Measurements from ENCODE around the gene AGAP1.

The AGAP1 gene

GRCh38 chr2:235960011-235960715, 466.3 kb downstream of the AGAP1 start:
- DNase-seq = no peak

DNA sequence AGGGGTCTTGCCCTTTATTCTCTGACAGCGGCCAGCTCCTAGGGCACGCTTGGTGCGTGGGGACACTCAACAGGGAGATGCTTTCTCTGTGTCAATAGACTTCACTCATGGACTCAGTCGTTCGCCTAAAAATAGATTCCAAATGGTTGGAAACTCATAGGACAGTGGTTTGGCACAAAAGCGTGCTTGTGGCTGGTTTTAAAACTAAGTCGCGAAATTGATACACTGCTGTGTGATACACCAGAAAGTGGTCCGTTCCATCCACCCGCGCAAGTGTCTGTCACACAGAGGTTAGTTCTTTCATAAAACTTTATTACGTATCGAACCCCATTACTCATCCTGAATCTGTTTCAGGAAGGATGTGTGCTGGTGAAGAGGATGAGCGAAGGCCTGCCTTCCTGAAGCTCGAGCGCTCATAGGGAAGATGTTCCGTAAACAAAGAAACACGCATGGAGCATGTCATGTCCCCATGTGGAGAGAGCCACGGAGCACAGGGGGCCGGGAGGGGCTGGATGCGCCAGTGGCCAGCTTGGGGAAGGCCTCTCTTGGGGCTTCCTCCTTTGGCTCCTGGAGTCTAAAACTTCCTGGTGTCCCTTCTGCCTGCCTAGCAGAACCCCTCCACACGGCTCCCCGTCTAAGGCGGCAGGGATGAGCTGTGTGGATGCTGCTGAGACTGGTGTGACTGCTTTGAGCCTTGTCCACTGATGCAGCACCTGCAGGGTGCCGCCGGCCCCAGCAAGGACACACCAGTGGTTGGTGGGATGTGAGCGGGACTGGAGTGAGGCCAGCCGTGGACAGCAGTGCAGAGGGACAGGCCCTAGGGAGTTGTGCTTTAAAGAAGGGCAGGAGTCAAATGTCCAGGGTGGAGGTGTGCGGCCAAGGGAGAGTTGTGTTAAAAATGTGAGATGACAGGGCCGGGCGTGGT, 467.1 kb downstream of the AGAP1 start:
- DNase-seq = no peak

DNA sequence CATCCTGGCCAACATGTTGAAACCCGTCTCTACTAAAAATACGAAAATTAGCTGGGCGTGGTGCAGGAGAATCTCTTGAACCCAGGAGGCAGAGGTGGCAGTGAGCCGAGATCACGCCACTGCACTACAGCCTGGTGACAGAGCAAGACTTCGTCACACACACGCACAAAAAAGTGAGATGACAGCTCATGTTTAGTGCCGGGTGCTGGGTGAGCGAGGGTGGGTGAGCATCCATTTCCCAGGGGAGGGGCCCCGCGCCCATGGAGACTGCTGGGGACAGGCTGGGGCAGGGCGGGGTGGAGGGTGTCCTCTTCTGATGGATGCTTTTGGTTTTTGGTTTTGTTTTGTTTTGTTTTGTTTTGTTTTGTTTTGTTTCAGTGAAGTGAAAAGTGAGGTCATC, 467.9 kb downstream of the AGAP1 start:
- no peak for DNase-seq

DNA sequence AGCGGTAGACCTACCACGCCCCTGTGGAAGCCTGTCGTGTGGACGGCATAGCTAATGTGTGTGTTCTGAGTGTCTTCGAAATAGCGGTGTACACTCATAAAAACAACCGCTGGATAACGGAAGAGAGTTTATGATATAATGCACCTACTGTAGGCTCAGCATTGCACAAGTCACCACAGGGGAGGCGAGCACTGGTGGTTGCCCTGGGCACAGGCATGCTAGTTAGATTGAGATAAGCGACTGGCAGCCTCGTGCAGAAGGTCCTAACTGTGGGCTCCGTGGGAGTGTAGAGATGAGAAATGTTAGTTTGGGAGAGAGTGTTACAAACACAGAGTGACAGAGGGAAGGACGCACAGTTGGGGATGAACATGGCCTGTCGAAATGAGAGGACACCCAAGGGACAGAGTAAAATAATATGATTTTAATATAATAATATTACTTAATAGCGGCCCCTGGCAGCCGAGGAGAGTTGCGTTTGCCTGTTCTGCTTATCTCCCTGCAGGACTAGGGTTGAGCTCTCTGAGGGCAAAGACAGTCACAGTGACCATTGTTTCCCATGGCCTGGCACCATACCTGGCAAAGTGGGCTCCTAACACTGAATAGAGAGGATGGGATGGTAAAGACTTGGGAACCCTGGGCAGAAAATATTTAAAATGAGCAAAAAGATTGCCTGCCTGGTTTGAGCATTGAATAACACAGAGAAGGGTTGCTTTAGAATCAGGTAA, 470.2 kb downstream of the AGAP1 start:
- DNase-seq = no peak

GRCh38 chr2:235964787-235965390, 471.0 kb downstream of the AGAP1 start:
- DNase-seq = no peak

DNA sequence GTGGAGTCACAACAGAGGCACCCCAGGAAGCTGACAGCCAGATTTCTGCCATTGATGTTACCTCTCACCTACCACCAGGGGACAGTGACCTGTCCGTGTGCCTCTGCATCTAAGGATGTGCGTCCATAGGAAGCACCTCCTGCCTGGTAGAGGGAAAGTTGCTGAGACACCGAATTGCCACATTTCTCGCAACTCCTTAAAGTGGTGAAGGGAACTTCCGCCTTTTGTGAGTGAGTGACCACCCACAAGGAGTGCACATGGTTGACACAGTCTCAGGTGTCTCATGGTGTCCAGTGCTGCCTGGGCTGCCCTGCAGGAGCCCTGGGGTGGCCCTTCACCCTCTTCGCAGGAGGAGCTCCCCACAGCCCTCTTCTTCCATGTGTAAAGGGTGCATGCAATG, 472.6 kb downstream of the AGAP1 start:
- DNase-seq = no peak

DNA sequence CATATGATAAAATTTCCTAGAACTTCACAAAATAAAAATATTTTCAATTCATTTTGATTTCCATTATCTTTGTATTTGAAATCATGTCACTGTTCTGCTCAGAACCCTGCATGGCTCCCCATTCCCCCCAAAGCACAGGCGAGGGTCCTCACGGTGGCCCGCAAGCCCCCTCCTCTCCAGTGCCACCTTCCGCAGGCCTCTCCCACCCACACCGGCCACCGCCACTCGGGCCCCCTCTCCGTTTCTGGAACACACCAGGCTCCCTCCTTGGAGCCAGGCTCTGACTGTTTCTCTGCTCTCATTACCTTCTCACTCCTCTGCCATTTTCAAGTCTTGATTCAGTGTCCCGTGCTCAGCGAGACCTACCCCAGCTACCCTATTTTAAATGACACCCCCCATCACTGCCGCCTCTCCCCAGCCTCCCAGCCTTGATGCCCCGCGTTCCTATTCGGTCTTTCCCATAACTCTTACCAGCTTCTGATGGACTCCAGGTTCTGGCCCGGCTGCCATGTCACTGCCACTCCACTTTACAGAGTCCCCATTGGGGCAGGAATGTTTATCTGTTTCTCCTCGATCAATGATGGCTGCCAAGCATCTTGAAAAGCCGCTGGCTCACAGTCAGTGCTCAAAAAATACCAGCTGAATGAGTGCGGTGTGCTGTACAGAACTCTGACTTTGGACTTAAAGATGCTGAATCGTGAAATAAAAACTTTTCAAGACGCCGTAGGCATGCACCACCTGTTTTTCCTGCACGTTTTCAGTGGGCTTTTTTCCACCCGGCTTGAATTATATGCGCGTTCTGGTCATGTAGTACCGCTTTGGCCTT, 473.3 kb downstream of the AGAP1 start:
- DNase-seq = no peak

DNA sequence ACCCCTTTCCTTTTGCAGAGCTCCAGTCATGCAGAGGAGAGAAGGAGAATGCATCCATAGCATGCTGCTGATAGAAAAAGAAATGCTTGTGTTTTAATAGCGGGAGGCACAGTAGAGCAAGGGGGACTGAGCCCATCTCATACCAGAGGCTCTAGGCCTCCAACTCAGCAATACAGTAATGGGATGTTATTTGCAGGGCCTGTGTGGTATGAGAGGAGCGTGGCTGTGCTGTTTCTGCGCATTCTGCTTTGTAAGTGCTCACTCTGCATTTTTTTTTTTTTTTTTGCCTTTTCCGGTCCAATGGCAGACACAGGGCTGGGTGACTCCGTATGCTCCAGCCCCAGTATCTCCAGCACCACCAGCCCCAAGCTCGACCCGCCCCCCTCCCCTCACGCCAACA, 474.3 kb downstream of the AGAP1 start:
- no peak for DNase-seq

GRCh38 chr2:235968616-235969324, 474.9 kb downstream of the AGAP1 start:
- DNase-seq = no peak

- no peak for DNase-seq
Observed at GRCh38 chr2:235970204-235971040, 476.6 kb downstream of the AGAP1 start.

- no peak for DNase-seq
Observed at GRCh38 chr2:235976516-235976915, 482.7 kb downstream of the AGAP1 start.

- no peak for DNase-seq
Observed at GRCh38 chr2:235976956-235977355, 483.1 kb downstream of the AGAP1 start.

DNA sequence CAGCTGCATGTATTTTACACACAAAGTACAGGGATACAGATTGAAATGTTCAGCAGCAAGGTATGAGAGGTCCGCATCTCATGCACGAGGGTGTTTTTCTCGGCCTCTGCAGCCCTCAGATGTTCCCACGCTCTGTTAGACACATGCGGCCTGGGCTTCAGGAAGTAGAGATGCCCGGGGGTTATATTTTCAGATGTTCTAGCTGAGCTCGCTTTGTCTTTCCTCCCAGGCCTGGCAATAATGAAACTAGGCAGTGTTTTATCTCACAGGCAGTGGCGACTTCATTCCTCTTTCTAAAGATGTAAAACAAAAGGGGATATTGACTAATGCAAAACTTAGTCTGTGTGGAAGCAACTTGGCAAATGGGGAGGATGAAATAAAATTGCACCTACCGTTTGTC, 483.6 kb downstream of the AGAP1 start:
- DNase-seq = no peak

DNA sequence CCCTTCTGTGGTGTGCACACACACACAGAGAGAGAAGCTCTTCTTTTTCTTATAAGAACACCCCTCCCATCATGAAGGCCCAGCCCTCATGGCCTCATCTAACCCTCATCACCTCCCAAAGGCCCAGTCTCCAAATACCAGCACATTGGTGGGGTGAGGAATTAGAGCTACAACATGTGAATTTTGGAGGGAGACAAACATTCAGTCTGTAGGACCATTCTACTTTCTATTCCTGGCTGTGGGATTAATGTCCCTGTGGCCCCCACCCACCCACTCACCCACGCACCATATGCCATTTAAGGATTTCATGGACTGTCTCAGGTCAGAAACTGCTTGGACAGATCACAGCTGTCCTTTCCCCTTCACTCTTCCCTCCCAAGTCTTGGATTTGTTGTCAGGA, 484.2 kb downstream of the AGAP1 start:
- no peak for DNase-seq

DNA sequence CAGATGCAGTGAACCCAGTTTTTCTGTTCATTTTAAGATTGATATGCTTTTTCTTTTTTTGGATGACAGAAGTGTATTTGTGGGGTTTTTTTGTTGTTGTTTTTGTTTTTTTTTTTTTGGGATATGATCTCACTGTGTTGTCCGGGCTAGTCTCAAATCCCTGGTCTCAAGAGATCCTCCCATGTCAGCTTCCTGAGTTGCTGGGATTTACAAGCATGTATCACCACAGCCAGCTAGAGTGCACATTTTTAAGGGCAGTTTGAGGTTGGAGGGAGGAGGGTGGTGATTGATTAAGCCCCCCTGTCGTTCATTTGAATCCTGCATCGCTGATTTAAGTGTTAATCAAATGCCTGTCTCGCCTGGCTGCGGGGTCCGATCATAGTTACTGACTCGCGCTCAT, 485.2 kb downstream of the AGAP1 start:
- no peak for DNase-seq

GRCh38 chr2:235979753-235980435, 486.1 kb downstream of the AGAP1 start:
- DNase-seq = no peak

DNA sequence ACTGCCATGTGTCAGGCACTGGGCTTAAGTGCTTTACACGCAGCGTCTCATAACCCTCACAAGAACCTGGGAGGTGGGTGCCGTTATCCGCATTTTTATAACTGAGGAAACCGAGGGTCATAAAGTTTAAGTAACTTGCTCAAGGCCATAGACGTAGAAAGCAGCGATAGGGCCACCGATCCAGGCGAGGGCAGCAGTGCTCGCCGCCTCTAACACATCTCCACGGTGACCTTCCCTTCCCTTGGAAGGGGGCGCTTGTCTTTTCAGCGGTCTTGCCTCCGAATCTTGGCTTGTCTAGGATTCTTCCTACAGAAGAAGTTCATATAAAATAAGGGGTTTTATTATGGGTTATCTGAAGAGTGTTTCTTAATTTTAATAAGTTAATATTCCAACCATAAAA, 487.8 kb downstream of the AGAP1 start:
- DNase-seq = no peak

DNA sequence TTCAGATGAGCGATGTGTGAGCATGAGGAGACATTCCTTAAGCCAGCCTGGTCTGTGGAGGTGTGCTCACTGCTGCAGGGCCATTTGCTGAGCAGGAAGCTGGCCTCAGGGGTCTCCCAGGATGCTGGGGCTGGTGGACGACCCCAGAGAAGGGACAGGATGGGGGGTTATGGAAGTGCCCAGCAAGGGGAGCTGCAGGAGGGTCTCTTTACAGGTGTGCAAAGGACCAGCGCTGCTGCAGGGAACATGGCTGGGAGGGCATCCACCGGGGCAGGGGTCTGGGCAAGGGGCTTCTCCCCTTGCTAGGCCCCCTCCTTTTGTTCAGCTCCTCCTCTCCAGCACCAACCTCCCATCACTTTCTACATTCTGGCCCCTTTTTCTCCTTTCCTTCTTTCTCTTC, 489.2 kb downstream of the AGAP1 start:
- DNase-seq = no peak

- no peak for DNase-seq
Observed at GRCh38 chr2:235984552-235984951, 490.7 kb downstream of the AGAP1 start.

GRCh38 chr2:235986361-235986760, 492.5 kb downstream of the AGAP1 start:
- DNase-seq = no peak

Data from activated CD4-positive, alpha-beta T cell treated with anti-CD3 and anti-CD28 coated beads, Interleukin-2, Interleukin-6, amounts not matched to agents 100 ng/mL and 50 ng/mL, durations not matched to agents 16 hours and 8 hours (primary cell).